SK-N-SH (cell line): ENCODE measurements around the gene ZDHHC14.

Experiments used
- CHD2 ChIP-seq: fragments of 150-350 bp; IDR thresholded peaks from 2 replicates; pipeline ENCODE4 v1.6.1; 2018; ENCODE audit warnings: low read length; ENCODE audit not compliant: partially characterized antibody
- EZH2phosphoT487 ChIP-seq: fragments of 200-600 bp; sonication (generic); IDR thresholded peaks from 2 replicates; pipeline ENCODE4 v1.6.1; 2017; ENCODE audit warnings: low read depth, mixed run types, mild to moderate bottlenecking, antibody characterized with exemption, moderate library complexity, borderline replicate concordance
- GABPA ChIP-seq: IDR thresholded peaks from 2 replicates; pipeline ENCODE4 v1.4.0; 2012; ENCODE audit warnings: low read depth, mild to moderate bottlenecking
- NFIC ChIP-seq: IDR thresholded peaks from 2 replicates; pipeline ENCODE4 v1.4.0; 2012; ENCODE audit warnings: borderline replicate concordance
- POLR2AphosphoS5 ChIP-seq: IDR thresholded peaks from 2 replicates; pipeline ENCODE4 v1.6.1; 2012; ENCODE audit warnings: low read depth, low read length
- RAD21 ChIP-seq: IDR thresholded peaks from 2 replicates; pipeline ENCODE4 v1.6.1; 2012; ENCODE audit warnings: mild to moderate bottlenecking, low read length
- RFX5 ChIP-seq: IDR thresholded peaks from 2 replicates; pipeline ENCODE4 v1.6.1; 2012; ENCODE audit warnings: mild to moderate bottlenecking, improper control_type of control experiment, low read length
- SMC3 ChIP-seq: IDR thresholded peaks from 2 replicates; pipeline ENCODE4 v1.6.1; 2012; ENCODE audit warnings: low read depth, low read length, improper control_type of control experiment
- TAF1 ChIP-seq: IDR thresholded peaks from 2 replicates; pipeline ENCODE4 v1.6.1; 2012; ENCODE audit warnings: low read depth, mild to moderate bottlenecking, low read length, moderate library complexity, borderline replicate concordance
- TCF12 ChIP-seq: IDR thresholded peaks from 2 replicates; pipeline ENCODE4 v1.4.0; 2012
- YY1 ChIP-seq: IDR thresholded peaks from 2 replicates; pipeline ENCODE4 v1.4.0; 2012; ENCODE audit warnings: low read depth, mild to moderate bottlenecking
- TF ChIP-seq, protein P1 (sequence below): fragments of 200-600 bp; sonication (generic); IDR thresholded peaks from 2 replicates; pipeline ENCODE4 v1.6.1; 2017; ENCODE audit warnings: antibody characterized with exemption, mild to moderate bottlenecking, moderate library complexity
- TF ChIP-seq, protein P2 (sequence below): IDR thresholded peaks from 2 replicates; pipeline ENCODE4 v1.4.0; 2012; ENCODE audit warnings: low read depth
- TF ChIP-seq, protein P3 (sequence below): IDR thresholded peaks from 2 replicates; pipeline ENCODE4 v1.6.1; 2012; ENCODE audit warnings: mild to moderate bottlenecking, low read depth, low read length, moderate library complexity

DNA sequence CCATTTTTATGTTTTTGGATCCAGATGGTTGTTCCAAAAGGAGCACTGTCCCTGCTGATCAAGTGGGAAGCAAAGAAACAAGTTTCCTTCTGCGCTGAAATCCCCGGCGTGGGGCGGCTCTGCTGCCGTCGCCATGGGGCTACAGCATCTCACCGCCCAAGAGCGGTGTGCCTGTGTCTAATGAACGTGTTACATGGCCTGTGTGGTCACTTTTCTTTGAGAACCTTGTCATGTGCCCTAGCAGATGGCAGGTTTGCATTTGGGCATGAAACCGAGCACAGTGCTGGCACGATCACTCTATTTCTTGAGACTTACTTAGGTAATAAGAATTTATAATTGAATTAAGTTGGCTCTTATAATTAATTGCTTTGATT lies 51.9 kb downstream of the ZDHHC14 start:
- TF ChIP-seq, protein P1, sequence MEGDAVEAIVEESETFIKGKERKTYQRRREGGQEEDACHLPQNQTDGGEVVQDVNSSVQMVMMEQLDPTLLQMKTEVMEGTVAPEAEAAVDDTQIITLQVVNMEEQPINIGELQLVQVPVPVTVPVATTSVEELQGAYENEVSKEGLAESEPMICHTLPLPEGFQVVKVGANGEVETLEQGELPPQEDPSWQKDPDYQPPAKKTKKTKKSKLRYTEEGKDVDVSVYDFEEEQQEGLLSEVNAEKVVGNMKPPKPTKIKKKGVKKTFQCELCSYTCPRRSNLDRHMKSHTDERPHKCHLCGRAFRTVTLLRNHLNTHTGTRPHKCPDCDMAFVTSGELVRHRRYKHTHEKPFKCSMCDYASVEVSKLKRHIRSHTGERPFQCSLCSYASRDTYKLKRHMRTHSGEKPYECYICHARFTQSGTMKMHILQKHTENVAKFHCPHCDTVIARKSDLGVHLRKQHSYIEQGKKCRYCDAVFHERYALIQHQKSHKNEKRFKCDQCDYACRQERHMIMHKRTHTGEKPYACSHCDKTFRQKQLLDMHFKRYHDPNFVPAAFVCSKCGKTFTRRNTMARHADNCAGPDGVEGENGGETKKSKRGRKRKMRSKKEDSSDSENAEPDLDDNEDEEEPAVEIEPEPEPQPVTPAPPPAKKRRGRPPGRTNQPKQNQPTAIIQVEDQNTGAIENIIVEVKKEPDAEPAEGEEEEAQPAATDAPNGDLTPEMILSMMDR, result no peak
- TF ChIP-seq, protein P2, sequence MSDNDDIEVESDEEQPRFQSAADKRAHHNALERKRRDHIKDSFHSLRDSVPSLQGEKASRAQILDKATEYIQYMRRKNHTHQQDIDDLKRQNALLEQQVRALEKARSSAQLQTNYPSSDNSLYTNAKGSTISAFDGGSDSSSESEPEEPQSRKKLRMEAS, result no peak
- TF ChIP-seq POLR2AphosphoS5, result no peak
- TF ChIP-seq EZH2phosphoT487, result no peak
- TF ChIP-seq SMC3, result no peak
- TF ChIP-seq, protein P3, sequence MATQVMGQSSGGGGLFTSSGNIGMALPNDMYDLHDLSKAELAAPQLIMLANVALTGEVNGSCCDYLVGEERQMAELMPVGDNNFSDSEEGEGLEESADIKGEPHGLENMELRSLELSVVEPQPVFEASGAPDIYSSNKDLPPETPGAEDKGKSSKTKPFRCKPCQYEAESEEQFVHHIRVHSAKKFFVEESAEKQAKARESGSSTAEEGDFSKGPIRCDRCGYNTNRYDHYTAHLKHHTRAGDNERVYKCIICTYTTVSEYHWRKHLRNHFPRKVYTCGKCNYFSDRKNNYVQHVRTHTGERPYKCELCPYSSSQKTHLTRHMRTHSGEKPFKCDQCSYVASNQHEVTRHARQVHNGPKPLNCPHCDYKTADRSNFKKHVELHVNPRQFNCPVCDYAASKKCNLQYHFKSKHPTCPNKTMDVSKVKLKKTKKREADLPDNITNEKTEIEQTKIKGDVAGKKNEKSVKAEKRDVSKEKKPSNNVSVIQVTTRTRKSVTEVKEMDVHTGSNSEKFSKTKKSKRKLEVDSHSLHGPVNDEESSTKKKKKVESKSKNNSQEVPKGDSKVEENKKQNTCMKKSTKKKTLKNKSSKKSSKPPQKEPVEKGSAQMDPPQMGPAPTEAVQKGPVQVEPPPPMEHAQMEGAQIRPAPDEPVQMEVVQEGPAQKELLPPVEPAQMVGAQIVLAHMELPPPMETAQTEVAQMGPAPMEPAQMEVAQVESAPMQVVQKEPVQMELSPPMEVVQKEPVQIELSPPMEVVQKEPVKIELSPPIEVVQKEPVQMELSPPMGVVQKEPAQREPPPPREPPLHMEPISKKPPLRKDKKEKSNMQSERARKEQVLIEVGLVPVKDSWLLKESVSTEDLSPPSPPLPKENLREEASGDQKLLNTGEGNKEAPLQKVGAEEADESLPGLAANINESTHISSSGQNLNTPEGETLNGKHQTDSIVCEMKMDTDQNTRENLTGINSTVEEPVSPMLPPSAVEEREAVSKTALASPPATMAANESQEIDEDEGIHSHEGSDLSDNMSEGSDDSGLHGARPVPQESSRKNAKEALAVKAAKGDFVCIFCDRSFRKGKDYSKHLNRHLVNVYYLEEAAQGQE, result no peak
- TF ChIP-seq RAD21, result no peak
- TF ChIP-seq RFX5, result no peak
- TF ChIP-seq TCF12, result no peak
- no peak for TF ChIP-seq TAF1
- TF ChIP-seq CHD2, result no peak
- TF ChIP-seq NFIC, result no peak
- TF ChIP-seq YY1, result no peak
- TF ChIP-seq GABPA, result no peak
